ENCODE measurements around the gene C2CD2L. TPM values are rescaled to one million over a fixed set of nuclear protein-coding genes. Genes with fewer than 3 reads are reported as not detected.
A peak's percentile ranks its signal among the peaks of the same experiment; 100 is the strongest.
"Not testable (repeated sequence)": the region's sequence is repeated elsewhere in the genome, so short reads cannot be mapped to it uniquely, and the experiment has no call there.

C2CD2L gene
- total RNA-seq, 1 donor from 2014 or later = 10.8 TPM

GRCh38 chr11:119126675-119127268, 19.6 kb downstream of the C2CD2L start:
- peak overlapping the region; percentile 36 for H3K27ac ChIP-seq (replicated peaks)
- no peak overlapping the region for H3K4me3 ChIP-seq
- intact Hi-C loops (cut with micrococcal nuclease) = no loop called here
- no peak for DNase-seq
- peaks cover 34% of the 10 kb centered on the region for H3K4me1 ChIP-seq
- peaks cover 64% of the 10 kb centered on the region for H3K36me3 ChIP-seq
- no peaks in the 10 kb centered on the region for H3K9me3 ChIP-seq (replicated peaks)
- TF ChIP-seq, protein P1, sequence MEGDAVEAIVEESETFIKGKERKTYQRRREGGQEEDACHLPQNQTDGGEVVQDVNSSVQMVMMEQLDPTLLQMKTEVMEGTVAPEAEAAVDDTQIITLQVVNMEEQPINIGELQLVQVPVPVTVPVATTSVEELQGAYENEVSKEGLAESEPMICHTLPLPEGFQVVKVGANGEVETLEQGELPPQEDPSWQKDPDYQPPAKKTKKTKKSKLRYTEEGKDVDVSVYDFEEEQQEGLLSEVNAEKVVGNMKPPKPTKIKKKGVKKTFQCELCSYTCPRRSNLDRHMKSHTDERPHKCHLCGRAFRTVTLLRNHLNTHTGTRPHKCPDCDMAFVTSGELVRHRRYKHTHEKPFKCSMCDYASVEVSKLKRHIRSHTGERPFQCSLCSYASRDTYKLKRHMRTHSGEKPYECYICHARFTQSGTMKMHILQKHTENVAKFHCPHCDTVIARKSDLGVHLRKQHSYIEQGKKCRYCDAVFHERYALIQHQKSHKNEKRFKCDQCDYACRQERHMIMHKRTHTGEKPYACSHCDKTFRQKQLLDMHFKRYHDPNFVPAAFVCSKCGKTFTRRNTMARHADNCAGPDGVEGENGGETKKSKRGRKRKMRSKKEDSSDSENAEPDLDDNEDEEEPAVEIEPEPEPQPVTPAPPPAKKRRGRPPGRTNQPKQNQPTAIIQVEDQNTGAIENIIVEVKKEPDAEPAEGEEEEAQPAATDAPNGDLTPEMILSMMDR (IDR thresholded peaks at IDR 0.05; ENCODE audit: borderline replicate concordance) = no peak
- H3K27me3 ChIP-seq (ENCODE audit: low read depth) = no peaks in the 10 kb centered on the region

- peaks cover 16% of the 10 kb centered on the region for H3K4me1 ChIP-seq
- peaks cover 73% of the 10 kb centered on the region for H3K36me3 ChIP-seq
- TF ChIP-seq, protein P1 (IDR thresholded peaks at IDR 0.05; ENCODE audit: borderline replicate concordance) = no peak
- no peak overlapping the region for H3K4me3 ChIP-seq
- H3K27ac ChIP-seq (replicated peaks) = no peak overlapping the region
- H3K27me3 ChIP-seq (ENCODE audit: low read depth) = no peaks in the 10 kb centered on the region
- no peak for DNase-seq
- no peaks in the 10 kb centered on the region for H3K9me3 ChIP-seq (replicated peaks)
- intact Hi-C loops (cut with micrococcal nuclease) = no loop called here
These were observed 23.5 kb downstream of the C2CD2L start for GRCh38 chr11:119130662-119131061.

DNA sequence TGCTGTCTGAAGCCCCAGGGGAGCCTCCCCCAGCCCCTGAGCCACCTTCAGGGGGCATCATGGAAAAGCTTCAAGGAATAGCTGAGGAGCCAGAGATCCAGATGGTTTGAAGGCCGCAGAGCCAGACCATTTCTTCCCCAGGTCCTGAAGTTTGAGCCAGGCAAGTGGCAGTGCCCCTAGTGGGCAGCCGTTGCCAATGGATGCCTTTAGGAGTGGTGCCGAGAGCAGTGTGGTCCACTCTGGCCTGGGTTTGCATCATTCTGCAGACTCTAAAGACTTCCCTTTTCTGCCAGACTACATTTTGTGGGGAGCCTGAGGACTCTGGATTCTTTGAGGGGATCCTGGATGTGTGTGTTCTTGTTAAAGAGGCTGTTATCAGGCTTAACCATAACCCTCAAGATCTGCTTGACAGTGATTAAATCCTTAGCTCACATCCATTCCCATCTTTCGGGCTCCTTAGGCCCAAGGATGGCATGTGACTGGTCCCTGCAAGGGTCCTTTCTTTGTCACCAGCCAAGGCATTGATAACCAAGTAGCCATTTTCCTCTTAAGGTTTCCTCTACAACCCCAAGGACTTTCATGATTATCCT, 27.3 kb downstream of the C2CD2L start:
- Histone ChIP-seq H3K36me3 (peaks cover 53% of the 10 kb centered on the region), H3K27ac (replicated peaks) (no peak overlapping the region), H3K4me1 (no peaks in the 10 kb centered on the region), H3K27me3 (ENCODE audit: low read depth) (no peaks in the 10 kb centered on the region), H3K9me3 (replicated peaks) (no peaks in the 10 kb centered on the region), H3K4me3 (no peak overlapping the region)
- TF ChIP-seq, protein P1 (IDR thresholded peaks at IDR 0.05; ENCODE audit: borderline replicate concordance) = peak; percentile 49
- intact Hi-C loops (cut with micrococcal nuclease) = no loop called here
- DNase-seq = no peak

DNA sequence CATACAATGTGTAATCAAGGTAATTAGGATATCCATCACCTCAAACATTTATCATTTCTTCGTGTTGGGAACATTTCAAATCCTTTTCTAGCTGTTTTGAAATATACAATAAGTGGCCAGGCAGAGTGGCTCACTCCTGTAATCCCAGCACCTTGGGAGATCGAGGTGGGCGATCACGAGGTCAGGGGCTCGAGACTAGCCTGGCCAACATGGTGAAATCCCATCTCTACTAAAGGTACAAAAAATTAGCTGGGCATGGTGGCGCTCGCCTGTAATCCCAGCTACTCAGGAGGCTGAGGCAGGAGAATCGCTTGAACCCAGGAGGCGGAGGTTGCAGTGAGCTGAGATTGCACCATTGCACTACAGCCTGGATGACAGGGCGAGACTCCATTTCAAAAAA, 32.1 kb downstream of the C2CD2L start:
- H3K4me3 ChIP-seq; DNase-seq; H3K36me3 ChIP-seq; H3K9me3 ChIP-seq (replicated peaks); H3K4me1 ChIP-seq; H3K27me3 ChIP-seq (ENCODE audit: low read depth); H3K27ac ChIP-seq (replicated peaks); intact Hi-C loops (cut with micrococcal nuclease): not testable (repeated sequence)

GRCh38 chr11:119144825-119145486, 37.8 kb downstream of the C2CD2L start:
- Histone ChIP-seq H3K4me3 (no peak overlapping the region), H3K9me3 (replicated peaks) (no peaks in the 10 kb centered on the region), H3K27me3 (ENCODE audit: low read depth) (peaks cover 38% of the 10 kb centered on the region), H3K36me3 (no peaks in the 10 kb centered on the region), H3K27ac (replicated peaks) (no peak overlapping the region), H3K4me1 (peaks cover 16% of the 10 kb centered on the region)
- peak; percentile 54 for DNase-seq
- intact Hi-C loops (cut with micrococcal nuclease) = loop anchor here (10.0 kb wide), 2 partner anchors 50 to 140 kb away; no protein-coding TSS in a partner anchor
- TF ChIP-seq, protein P1 (IDR thresholded peaks at IDR 0.05; ENCODE audit: borderline replicate concordance) = peak; percentile 78

GRCh38 chr11:119145551-119145950, 38.4 kb downstream of the C2CD2L start:
- Histone ChIP-seq H3K36me3 (no peaks in the 10 kb centered on the region), H3K4me1 (peaks cover 18% of the 10 kb centered on the region), H3K4me3 (no peak overlapping the region), H3K9me3 (replicated peaks) (no peaks in the 10 kb centered on the region), H3K27ac (replicated peaks) (no peak overlapping the region), H3K27me3 (ENCODE audit: low read depth) (peaks cover 42% of the 10 kb centered on the region)
- no peak for DNase-seq
- intact Hi-C loops (cut with micrococcal nuclease) = loop anchor here (10.0 kb wide), 2 partner anchors 49 to 139 kb away; no protein-coding TSS in a partner anchor
- TF ChIP-seq, protein P1 (IDR thresholded peaks at IDR 0.05; ENCODE audit: borderline replicate concordance) = no peak
